ENCODE data around the gene EVI5.

GRCh38 chr1:92503043-92503925, 281.6 kb downstream of the EVI5 start:
- TF ChIP-seq, protein P1, sequence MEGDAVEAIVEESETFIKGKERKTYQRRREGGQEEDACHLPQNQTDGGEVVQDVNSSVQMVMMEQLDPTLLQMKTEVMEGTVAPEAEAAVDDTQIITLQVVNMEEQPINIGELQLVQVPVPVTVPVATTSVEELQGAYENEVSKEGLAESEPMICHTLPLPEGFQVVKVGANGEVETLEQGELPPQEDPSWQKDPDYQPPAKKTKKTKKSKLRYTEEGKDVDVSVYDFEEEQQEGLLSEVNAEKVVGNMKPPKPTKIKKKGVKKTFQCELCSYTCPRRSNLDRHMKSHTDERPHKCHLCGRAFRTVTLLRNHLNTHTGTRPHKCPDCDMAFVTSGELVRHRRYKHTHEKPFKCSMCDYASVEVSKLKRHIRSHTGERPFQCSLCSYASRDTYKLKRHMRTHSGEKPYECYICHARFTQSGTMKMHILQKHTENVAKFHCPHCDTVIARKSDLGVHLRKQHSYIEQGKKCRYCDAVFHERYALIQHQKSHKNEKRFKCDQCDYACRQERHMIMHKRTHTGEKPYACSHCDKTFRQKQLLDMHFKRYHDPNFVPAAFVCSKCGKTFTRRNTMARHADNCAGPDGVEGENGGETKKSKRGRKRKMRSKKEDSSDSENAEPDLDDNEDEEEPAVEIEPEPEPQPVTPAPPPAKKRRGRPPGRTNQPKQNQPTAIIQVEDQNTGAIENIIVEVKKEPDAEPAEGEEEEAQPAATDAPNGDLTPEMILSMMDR (conservative IDR thresholded peaks at IDR 0.05 in 1 of 2, IDR thresholded peaks at IDR 0.05 in 1 of 2; ENCODE audit: extremely low read depth in 1 of 2, insufficient read depth in 1 of 2, low read depth in 1 of 2, low read length in 2 of 2), result no peak
- TF ChIP-seq EZH2 (IDR thresholded peaks at IDR 0.05; ENCODE audit: borderline replicate concordance, low read length), result no peak
